Stimulated activated CD4-positive, alpha-beta T cell treated with anti-CD3 and anti-CD28 coated beads, Interleukin-4, amount 100 ng/mL, for 4 hours (primary cell): ENCODE results near the gene YTHDF2.
"Not testable (repeated sequence)": the region's sequence is repeated elsewhere in the genome, so short reads cannot be mapped to it uniquely, and the experiment has no call there.

Source experiments
- DNase-seq, 2 experiments: peaks; one replicate each; pipeline ENCODE4 v3.0.0-alpha.2; 2020

YTHDF2 gene

DNA sequence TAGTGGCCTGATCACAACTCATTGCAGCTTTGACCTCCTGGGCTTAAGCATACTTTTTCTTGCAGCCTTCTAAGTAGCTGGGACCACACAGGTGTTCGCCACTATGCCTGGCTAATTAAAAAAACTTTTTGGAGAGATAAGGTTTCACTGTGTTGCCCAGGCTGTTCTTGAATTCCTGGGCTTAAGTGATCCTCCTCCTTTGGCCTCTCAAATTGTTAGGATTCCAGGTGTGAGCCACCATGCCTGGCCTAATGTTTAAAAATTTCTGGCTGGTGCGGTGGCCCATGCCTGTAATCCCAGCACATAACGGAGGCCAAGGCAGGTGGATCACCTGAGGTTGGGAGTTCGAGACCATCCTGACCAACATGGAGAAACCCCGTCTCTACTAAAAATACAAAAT, 24.4 kb downstream of the YTHDF2 start:
- no peak for DNase-seq

- no peak for DNase-seq
Observed at GRCh38 chr1:28766532-28767183, 29.9 kb downstream of the YTHDF2 start.

- no peak for DNase-seq
Observed at GRCh38 chr1:28770601-28771165, 33.9 kb downstream of the YTHDF2 start.

GRCh38 chr1:28771921-28772320, 35.2 kb downstream of the YTHDF2 start:
- not testable (repeated sequence) for DNase-seq

DNA sequence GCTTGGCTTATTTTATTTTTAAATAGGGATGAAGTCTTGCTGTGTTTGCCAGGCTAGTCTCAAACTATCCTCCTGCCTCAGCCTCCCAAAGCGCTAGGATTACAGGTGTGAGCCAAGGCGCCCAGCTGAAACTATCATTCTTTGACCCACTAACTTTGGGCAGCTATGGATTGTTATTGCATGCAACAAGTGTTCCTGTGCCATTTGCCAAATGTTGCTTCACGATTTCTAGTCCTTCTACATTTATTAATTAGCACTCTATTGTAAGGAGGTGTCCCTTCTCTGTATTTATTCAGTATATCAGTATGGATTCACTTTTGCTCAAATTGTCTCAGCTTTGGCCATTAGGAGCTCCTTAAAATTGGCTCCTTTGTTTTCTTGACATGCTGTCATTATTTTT, 36.4 kb downstream of the YTHDF2 start:
- no peak for DNase-seq

GRCh38 chr1:28775121-28775942, 38.6 kb downstream of the YTHDF2 start:
- peak; percentile 45 to 49 for DNase-seq

DNA sequence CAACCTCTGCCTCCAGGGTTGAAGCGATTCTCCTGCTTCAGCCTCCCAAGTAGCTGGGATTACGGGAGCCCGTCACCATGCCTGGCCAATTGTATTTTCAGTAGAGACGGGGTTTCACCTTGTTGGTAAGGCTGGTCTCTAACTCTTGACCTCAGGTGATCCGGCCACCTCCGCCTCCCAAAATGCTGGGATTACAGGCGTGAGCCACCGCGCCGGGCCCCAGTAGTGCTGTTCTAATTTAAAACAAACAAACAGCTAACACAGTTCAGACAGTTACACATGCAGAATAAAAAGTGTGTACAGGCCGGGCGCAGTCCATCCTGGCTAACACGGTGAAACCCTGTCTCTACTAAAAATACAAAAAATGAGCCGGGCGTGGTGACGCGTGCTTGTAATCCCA, 39.6 kb downstream of the YTHDF2 start:
- DNase-seq: no peak

- DNase-seq: no peak
Observed at GRCh38 chr1:28778021-28778420, 41.3 kb downstream of the YTHDF2 start.

GRCh38 chr1:28779751-28780408, 43.1 kb downstream of the YTHDF2 start:
- no peak for DNase-seq

- no peak for DNase-seq
Observed at GRCh38 chr1:28781305-28781704, 44.6 kb downstream of the YTHDF2 start.

DNA sequence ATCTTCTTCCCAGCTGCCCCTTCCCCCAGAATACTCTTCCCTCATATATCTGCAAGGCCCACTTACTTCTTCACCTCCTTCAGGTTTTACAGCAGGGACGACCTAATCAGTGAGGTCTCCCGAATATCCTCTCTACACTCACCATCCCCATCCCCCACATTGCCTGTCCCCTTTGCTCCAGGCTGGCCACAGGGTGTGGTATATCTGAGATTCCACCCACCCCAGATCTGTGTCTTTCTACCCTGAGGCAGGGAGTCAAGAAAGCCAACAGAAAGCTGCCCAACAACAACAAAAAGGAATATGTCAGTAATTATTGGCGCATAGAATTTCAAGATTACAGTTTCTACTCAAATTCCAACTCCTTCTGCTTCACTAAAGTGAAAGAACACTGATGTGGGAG, 45.3 kb downstream of the YTHDF2 start:
- no peak for DNase-seq

GRCh38 chr1:28783363-28783762, 46.6 kb downstream of the YTHDF2 start:
- DNase-seq: no peak

- no peak for DNase-seq
Observed at GRCh38 chr1:28789412-28789811, 52.7 kb downstream of the YTHDF2 start.

DNA sequence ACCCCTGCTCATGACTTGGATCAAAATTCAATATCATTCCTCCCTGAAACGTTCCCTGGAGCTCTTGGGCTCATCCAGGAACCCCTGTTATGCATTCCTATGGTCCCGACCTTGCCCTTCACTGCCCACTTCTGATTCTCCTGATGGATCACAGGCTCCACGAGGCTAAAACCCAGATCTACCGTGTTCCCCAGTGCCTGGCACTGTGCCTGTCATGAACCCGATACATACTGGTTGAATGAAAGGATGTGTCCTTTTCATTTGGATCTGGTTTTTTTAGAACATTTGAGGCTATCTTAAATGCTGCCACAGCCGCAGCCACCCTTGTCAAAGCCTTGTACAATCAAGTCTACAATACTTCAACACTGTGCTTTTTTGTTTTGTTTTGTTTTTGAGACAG, 53.1 kb downstream of the YTHDF2 start:
- no peak for DNase-seq

- no peak for DNase-seq
Observed at GRCh38 chr1:28790377-28791035, 53.8 kb downstream of the YTHDF2 start.

GRCh38 chr1:28791929-28792328, 55.2 kb downstream of the YTHDF2 start:
- DNase-seq: not testable (repeated sequence)

DNA sequence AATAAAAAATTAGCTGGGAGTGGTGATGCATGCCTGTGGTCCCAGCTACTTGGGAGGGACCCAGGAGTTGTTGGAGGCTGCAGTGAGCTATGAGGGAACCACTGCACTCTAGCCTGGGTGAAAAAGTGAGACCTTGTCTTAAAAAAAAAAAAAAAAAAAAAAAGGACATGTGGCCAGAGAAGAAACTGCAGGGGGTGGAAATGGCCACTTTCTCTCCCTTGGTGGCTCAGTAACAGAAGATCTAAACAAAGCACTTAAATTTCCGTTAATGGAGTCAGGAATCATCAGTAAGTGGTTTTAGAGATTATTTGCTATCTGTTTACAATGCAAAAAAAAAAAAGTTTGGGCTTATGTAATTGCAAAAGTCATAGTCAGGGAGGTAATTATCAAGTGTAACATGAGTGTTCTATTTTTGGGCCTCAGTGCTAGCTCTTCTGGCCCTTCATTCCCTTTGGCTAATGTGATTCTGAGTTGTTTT, 55.9 kb downstream of the YTHDF2 start:
- no peak for DNase-seq

- DNase-seq: not testable (repeated sequence)
Observed at GRCh38 chr1:28794582-28794981, 57.8 kb downstream of the YTHDF2 start.

GRCh38 chr1:28796352-28797211, 59.8 kb downstream of the YTHDF2 start:
- DNase-seq: no peak

DNA sequence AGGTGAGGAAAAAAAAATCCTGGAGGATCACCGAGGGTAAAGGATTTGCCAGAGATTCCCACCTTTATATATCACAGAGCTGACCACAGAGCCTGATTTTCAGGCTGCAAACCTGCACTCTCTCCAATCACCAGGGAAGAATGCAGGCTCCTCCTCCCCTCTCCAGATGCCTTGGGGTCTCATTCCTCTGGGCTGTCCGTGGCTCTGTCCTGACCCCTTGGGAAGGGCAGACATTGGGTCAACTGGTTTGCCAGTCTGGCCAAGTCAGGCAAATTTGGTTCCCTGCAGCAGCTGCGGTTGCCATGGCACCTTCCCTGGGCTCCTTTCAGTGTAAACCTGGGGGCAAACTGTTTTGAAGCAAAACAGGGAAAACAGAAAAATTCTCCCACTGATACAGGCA, 63.6 kb downstream of the YTHDF2 start:
- DNase-seq: no peak

- no peak for DNase-seq
Observed at GRCh38 chr1:28801461-28801860, 64.7 kb downstream of the YTHDF2 start.

GRCh38 chr1:28803051-28803450, 66.3 kb downstream of the YTHDF2 start:
- no peak for DNase-seq
